Measurements from ENCODE around the gene ZNF646.

Gene ZNF646

GRCh38 chr16:31061126-31061812 is 13.0 kb upstream of the ZNF646 start:
- no peak for TF ChIP-seq CTCF (IDR thresholded peaks at IDR 0.05)
- no peak overlapping the region for H3K27ac ChIP-seq
- peaks cover 5 to 6% of the 10 kb centered on the region in 2 experiments for H3K4me1 ChIP-seq (ENCODE audit: control insufficient read depth in 1 of 2, insufficient read depth in 1 of 2, low read depth in 1 of 2, low read length in 1 of 2)

GRCh38 chr16:31061813-31062440 is 12.3 kb upstream of the ZNF646 start:
- Histone ChIP-seq H3K4me1 (ENCODE audit: control insufficient read depth in 1 of 2, insufficient read depth in 1 of 2, low read depth in 1 of 2, low read length in 1 of 2) (peaks cover 6 to 9% of the 10 kb centered on the region in 2 experiments), H3K36me3 (peaks cover 35% of the 10 kb centered on the region), H3K27me3 (no peaks in the 10 kb centered on the region), H3K4me3 (ENCODE audit: low read depth in 1 of 2, low read length in 1 of 2) (no peak overlapping the region), H3K9me3 (no peaks in the 10 kb centered on the region), H3K27ac (no peak overlapping the region)
- no peak for TF ChIP-seq CTCF (IDR thresholded peaks at IDR 0.05)

More at GRCh38 chr16:31061126-31061812, 13.0 kb upstream of the ZNF646 start:
- Histone ChIP-seq H3K27me3 (no peaks in the 10 kb centered on the region), H3K36me3 (peaks cover 35% of the 10 kb centered on the region), H3K4me3 (ENCODE audit: low read depth in 1 of 2, low read length in 1 of 2) (no peak overlapping the region), H3K9me3 (no peaks in the 10 kb centered on the region)

- Histone ChIP-seq H3K4me3 (ENCODE audit: low read depth in 1 of 2, low read length in 1 of 2) (no peak overlapping the region), H3K27ac (no peak overlapping the region), H3K4me1 (ENCODE audit: control insufficient read depth in 1 of 2, insufficient read depth in 1 of 2, low read depth in 1 of 2, low read length in 1 of 2) (peaks cover 6 to 9% of the 10 kb centered on the region in 2 experiments), H3K9me3 (no peaks in the 10 kb centered on the region), H3K36me3 (peaks cover 30% of the 10 kb centered on the region), H3K27me3 (no peaks in the 10 kb centered on the region)
- no peak for TF ChIP-seq CTCF (IDR thresholded peaks at IDR 0.05)
These were observed 10.8 kb upstream of the ZNF646 start for GRCh38 chr16:31063495-31063842.

GRCh38 chr16:31063843-31064611 is 10.2 kb upstream of the ZNF646 start:
- Histone ChIP-seq H3K9me3 (no peaks in the 10 kb centered on the region), H3K36me3 (peaks cover 29% of the 10 kb centered on the region), H3K27me3 (no peaks in the 10 kb centered on the region), H3K4me1 (ENCODE audit: control insufficient read depth in 1 of 2, insufficient read depth in 1 of 2, low read depth in 1 of 2, low read length in 1 of 2) (peaks cover 6 to 9% of the 10 kb centered on the region in 2 experiments), H3K4me3 (ENCODE audit: low read depth in 1 of 2, low read length in 1 of 2) (no peak overlapping the region), H3K27ac (no peak overlapping the region)
- no peak for TF ChIP-seq CTCF (IDR thresholded peaks at IDR 0.05)

- TF ChIP-seq CTCF (IDR thresholded peaks at IDR 0.05): no peak
- peaks cover 29% of the 10 kb centered on the region for H3K36me3 ChIP-seq
- H3K27me3 ChIP-seq: no peaks in the 10 kb centered on the region
- no peak overlapping the region for H3K4me3 ChIP-seq (ENCODE audit: low read depth in 1 of 2, low read length in 1 of 2)
- H3K9me3 ChIP-seq: no peaks in the 10 kb centered on the region
- no peak overlapping the region for H3K27ac ChIP-seq
- H3K4me1 ChIP-seq (ENCODE audit: control insufficient read depth in 1 of 2, insufficient read depth in 1 of 2, low read depth in 1 of 2, low read length in 1 of 2): peaks cover 6 to 9% of the 10 kb centered on the region in 2 experiments
These were observed 9.2 kb upstream of the ZNF646 start for GRCh38 chr16:31064882-31065461.

All from neutrophil (primary cell).